ENCODE data around the gene C16orf96.

DNA sequence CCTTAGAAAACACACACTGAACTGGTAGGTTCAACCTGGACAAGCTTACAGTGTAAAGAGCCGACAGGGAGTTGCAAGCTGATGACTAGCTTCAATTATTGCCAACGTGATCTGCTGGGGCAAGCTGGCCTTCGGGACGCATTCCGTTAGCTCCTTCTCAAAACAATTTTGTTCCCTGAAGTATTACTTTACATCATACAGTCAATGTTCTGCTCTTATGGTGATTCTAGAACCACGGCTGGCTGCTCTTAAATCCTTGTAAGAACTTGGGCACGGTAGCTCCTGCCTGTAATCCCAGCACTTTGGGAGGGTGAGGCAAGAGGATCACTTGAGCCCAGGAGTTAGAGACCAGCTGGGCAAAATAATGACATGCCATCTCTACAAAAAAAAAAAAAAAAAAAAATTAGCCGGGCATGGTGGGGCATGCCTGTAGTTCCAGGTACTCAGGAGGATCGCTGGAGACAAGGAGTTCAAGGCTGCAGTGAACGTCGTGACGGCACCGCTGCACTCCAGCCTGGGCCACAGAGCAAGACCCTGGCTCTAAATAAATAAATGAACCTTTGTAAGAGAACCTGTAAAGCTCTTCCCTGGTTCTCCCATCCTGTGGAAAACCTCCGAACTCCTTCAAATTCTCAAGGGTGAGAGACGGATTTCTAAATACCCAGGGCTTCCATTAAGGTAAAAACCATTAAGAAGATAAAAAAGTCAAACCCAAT, 19.6 kb upstream of the C16orf96 start:
- TF ChIP-seq, protein P1, sequence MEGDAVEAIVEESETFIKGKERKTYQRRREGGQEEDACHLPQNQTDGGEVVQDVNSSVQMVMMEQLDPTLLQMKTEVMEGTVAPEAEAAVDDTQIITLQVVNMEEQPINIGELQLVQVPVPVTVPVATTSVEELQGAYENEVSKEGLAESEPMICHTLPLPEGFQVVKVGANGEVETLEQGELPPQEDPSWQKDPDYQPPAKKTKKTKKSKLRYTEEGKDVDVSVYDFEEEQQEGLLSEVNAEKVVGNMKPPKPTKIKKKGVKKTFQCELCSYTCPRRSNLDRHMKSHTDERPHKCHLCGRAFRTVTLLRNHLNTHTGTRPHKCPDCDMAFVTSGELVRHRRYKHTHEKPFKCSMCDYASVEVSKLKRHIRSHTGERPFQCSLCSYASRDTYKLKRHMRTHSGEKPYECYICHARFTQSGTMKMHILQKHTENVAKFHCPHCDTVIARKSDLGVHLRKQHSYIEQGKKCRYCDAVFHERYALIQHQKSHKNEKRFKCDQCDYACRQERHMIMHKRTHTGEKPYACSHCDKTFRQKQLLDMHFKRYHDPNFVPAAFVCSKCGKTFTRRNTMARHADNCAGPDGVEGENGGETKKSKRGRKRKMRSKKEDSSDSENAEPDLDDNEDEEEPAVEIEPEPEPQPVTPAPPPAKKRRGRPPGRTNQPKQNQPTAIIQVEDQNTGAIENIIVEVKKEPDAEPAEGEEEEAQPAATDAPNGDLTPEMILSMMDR (IDR thresholded peaks at IDR 0.05; ENCODE audit: insufficient read depth, low read length, poor library complexity, severe bottlenecking) = no peak
- no peak for TF ChIP-seq EZH2phosphoT487 (conservative IDR thresholded peaks at IDR 0.05; ENCODE audit: low read length)

Measured in SU-DHL-6 (cell line).